H7 (cell line): Measurements from ENCODE around the gene ZSCAN22. TPM values are rescaled to one million over a fixed set of nuclear protein-coding genes. Genes with fewer than 3 reads are reported as not detected.
"Not testable (repeated sequence)": the region's sequence is repeated elsewhere in the genome, so short reads cannot be mapped to it uniquely, and the experiment has no call there.

ENCODE experiments used
- DNase-seq: peaks from one replicate; pipeline ENCODE4 v3.0.0; 2012
- H3K27me3 ChIP-seq: 2 replicates; pipeline ENCODE4 v1.6.0; 2011; ENCODE audit warnings: mild to moderate bottlenecking, low read length; ENCODE audit not compliant: control insufficient read depth, insufficient read depth
- H3K36me3 ChIP-seq: replicated peaks from 2 replicates; pipeline ENCODE4 v1.5.1; 2011; ENCODE audit warnings: low read length; ENCODE audit not compliant: control insufficient read depth, insufficient read depth
- H3K4me3 ChIP-seq: 2 replicates; pipeline ENCODE4 v1.5.1; 2011; ENCODE audit warnings: low read depth, mild to moderate bottlenecking, control low read depth, low read length, moderate library complexity; ENCODE audit not compliant: insufficient read depth
- total RNA-seq: library from RNA; depleted of rRNA; stranded (reverse); fragments of >200 nt; shearing (Covaris generic); gene quantifications from 2 replicates; pipeline ENCODE4 v1.2.3, GENCODE V29; 2014

ZSCAN22 gene
- total RNA-seq, 1 experiment from 2014 or later = 2.6 TPM

GRCh38 chr19:58366585-58367430, 40.0 kb downstream of the ZSCAN22 start:
- H3K4me3 ChIP-seq = no peak overlapping the region
- H3K36me3 ChIP-seq = no peaks in the 10 kb centered on the region
- peak; percentile 29 for DNase-seq
- no peaks in the 10 kb centered on the region for H3K27me3 ChIP-seq

- DNase-seq = peak; percentile 58
- H3K27me3 ChIP-seq = no peaks in the 10 kb centered on the region
- H3K36me3 ChIP-seq = no peaks in the 10 kb centered on the region
- H3K4me3 ChIP-seq = no peak overlapping the region
These were observed 41.1 kb downstream of the ZSCAN22 start for GRCh38 chr19:58367698-58368454.

- no peaks in the 10 kb centered on the region for H3K36me3 ChIP-seq
These were observed 42.0 kb downstream of the ZSCAN22 start for GRCh38 chr19:58368561-58369360.

GRCh38 chr19:58372311-58373133, 45.7 kb downstream of the ZSCAN22 start:
- peak; percentile 66 for DNase-seq
- no peaks in the 10 kb centered on the region for H3K36me3 ChIP-seq
- no peaks in the 10 kb centered on the region for H3K27me3 ChIP-seq
- no peak overlapping the region for H3K4me3 ChIP-seq

More at GRCh38 chr19:58368561-58369360, 42.0 kb downstream of the ZSCAN22 start:
- H3K27me3 ChIP-seq = no peaks in the 10 kb centered on the region
- DNase-seq = peak; percentile 73
- H3K4me3 ChIP-seq = no peak overlapping the region

GRCh38 chr19:58374200-58374599, 47.4 kb downstream of the ZSCAN22 start:
- no peaks in the 10 kb centered on the region for H3K27me3 ChIP-seq
- H3K36me3 ChIP-seq = no peaks in the 10 kb centered on the region
- no peak for DNase-seq
- H3K4me3 ChIP-seq = no peak overlapping the region

- H3K27me3 ChIP-seq, DNase-seq: not testable (repeated sequence)
These were observed 49.9 kb downstream of the ZSCAN22 start for GRCh38 chr19:58376724-58377123.

GRCh38 chr19:58379246-58379645, 52.5 kb downstream of the ZSCAN22 start:
- Histone ChIP-seq H3K36me3 (no peaks in the 10 kb centered on the region), H3K4me3 (no peak overlapping the region), H3K27me3 (no peaks in the 10 kb centered on the region)
- DNase-seq = no peak

More at GRCh38 chr19:58376724-58377123, 49.9 kb downstream of the ZSCAN22 start:
- H3K4me3 ChIP-seq, H3K36me3 ChIP-seq: not testable (repeated sequence)

GRCh38 chr19:58380037-58380661, 53.4 kb downstream of the ZSCAN22 start:
- DNase-seq = no peak
- Histone ChIP-seq H3K36me3 (no peaks in the 10 kb centered on the region), H3K27me3 (no peaks in the 10 kb centered on the region), H3K4me3 (peak overlapping the region; percentile 74)

GRCh38 chr19:58380662-58381459, 54.1 kb downstream of the ZSCAN22 start, which contains the start of gene ZNF837:
ZNF837 (minus strand) TSS chr19:58381030; CDS start chr19:58369332, 11,698 bp downstream.
- H3K27me3 ChIP-seq = no peaks in the 10 kb centered on the region
- peak; percentile 97 for DNase-seq
- H3K4me3 ChIP-seq = peak within 1 kb of the TSS; percentile 74
- no peaks in the 10 kb centered on the region for H3K36me3 ChIP-seq

- Histone ChIP-seq H3K27me3 (no peaks in the 10 kb centered on the region), H3K4me3 (peak overlapping the region; percentile 74), H3K36me3 (no peaks in the 10 kb centered on the region)
- no peak for DNase-seq
These were observed 54.8 kb downstream of the ZSCAN22 start for GRCh38 chr19:58381460-58382212.

GRCh38 chr19:58382997-58383603, 56.3 kb downstream of the ZSCAN22 start:
- DNase-seq = no peak
- Histone ChIP-seq H3K27me3 (no peaks in the 10 kb centered on the region), H3K4me3 (no peak overlapping the region), H3K36me3 (peaks cover 2% of the 10 kb centered on the region)
